Tibial nerve (tissue), 3 donors: ENCODE results near the gene PRKG1.

ENCODE experiments used
- CTCF ChIP-seq, 5 experiments: fragments of 200-600 bp in 3 of 5; fragments of 450-650 bp in 2 of 5; sonication (generic) in 3 of 5; IDR thresholded peaks; one replicate each; pipeline ENCODE4 v1.5.1; 2016 to 2019; ENCODE audit warnings: antibody characterized with exemption in 5 of 5, mild to moderate bottlenecking in 3 of 5, moderate library complexity in 2 of 5
- POLR2A ChIP-seq, 2 donors: fragments of 450-650 bp; IDR thresholded peaks; one replicate each; pipeline ENCODE4 v1.6.1; 2017; ENCODE audit warnings: antibody characterized with exemption in 2 of 2, mild to moderate bottlenecking in 2 of 2, moderate library complexity in 2 of 2

GRCh38 chr10:52220947-52221346, 1146.7 kb downstream of the PRKG1 start:
- TF ChIP-seq POLR2A (IDR thresholded peaks at IDR 0.05) (no peak), CTCF (IDR thresholded peaks at IDR 0.05) (no peak)
